ENCODE results near the gene TRMT10A. TPM values are rescaled to one million over a fixed set of nuclear protein-coding genes. Genes with fewer than 3 reads are reported as not detected.

Gene TRMT10A
- total and polyA plus RNA-seq, 3 donors from 2014 or later = 13.1 to 21.4 (median 16.1) TPM

DNA sequence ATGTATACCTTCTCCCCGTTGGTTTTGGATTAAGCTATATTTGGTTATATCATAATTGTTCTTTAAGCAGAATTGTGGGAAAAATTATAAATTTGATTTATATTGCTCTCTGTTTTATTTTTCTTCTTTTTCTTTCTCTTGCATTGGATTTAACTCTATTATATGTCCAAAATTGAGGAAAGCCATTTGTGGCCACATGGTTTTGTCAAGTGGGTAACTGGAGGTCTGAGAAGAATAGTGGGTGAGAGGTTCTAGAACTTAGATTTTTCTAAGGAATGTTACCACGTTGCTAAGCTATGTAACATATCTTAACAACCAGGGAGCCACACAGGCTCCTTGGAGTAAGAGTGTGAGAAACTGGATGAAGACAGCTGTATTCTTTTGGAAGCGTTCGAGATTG is 53.1 kb downstream of the TRMT10A start, which contains the start of gene C4orf17:
Gene C4orf17 (plus strand): TSS at position 301 of the 400 bp plus-strand sequence. CDS start 2,061 bp downstream, outside the sequence.
- Histone ChIP-seq H3K4me3 (no peak within 1 kb of the TSS), H3K27ac (no peak within 1 kb of the TSS), H3K9me3 (no peaks in the 10 kb centered on the region), H3K36me3 (ENCODE audit: low read depth, missing control alignments) (no peaks in the 10 kb centered on the region), H3K27me3 (no peaks in the 10 kb centered on the region), H3K4me1 (no peaks in the 10 kb centered on the region)
- 81 to 84% methylated on average over 4 of the region's 4 CpGs for WGBS, 2 donors
- intact Hi-C loops (cut with DNase I; ENCODE audit: low total_unique reads) = no loop called here
- DNase-seq = no peak
- TF ChIP-seq CTCF (IDR thresholded peaks at IDR 0.05) (no peak), POLR2A (IDR thresholded peaks at IDR 0.05) (no peak)

DNA sequence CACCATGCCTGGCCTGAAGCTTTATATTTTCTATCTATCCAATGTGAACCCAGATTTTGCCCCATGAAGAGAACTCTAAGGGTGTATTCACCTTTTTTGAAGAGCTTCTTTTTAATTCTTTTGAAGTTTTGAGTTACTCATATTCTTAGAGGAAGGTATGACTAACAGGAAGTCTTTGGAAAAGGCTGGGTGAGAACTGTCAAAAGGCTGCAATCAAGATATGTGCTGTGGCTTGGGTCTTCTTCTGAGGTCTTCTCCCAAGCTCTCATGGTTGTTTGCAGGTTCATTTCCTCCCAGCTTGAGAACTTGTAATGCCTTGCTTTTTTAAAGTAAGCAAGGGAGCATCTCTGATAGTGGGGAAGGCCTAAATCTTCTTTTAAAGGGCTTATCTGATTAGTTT is 56.1 kb downstream of the TRMT10A start:
- Histone ChIP-seq H3K9me3 (no peaks in the 10 kb centered on the region), H3K4me3 (no peak overlapping the region), H3K4me1 (no peaks in the 10 kb centered on the region), H3K27me3 (no peaks in the 10 kb centered on the region), H3K27ac (no peak overlapping the region), H3K36me3 (ENCODE audit: low read depth, missing control alignments) (no peaks in the 10 kb centered on the region)
- DNase-seq = no peak
- intact Hi-C loops (cut with DNase I; ENCODE audit: low total_unique reads) = no loop called here
- no peak for TF ChIP-seq CTCF (IDR thresholded peaks at IDR 0.05)
- TF ChIP-seq POLR2A (IDR thresholded peaks at IDR 0.05) = no peak

DNA sequence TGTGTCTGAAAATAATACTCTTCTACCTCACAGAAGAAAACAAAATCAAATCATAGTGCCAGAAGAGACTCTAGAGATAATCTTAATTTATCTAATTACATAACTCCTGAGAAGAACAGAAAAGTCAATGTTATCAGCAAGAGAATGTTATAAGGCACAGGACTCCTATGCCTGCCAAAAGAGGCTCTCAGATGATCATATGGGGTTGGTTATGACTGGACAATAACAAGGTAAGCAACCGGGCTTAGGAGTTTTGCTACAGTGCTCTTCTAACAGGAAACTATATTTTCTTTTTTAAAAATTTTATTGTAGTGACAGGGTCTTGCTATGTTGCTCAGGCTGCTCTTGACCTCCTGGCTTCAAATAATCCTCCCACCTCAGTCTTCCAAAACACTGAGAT is 56.5 kb downstream of the TRMT10A start:
- H3K27ac ChIP-seq = no peak overlapping the region
- H3K36me3 ChIP-seq (ENCODE audit: low read depth, missing control alignments) = no peaks in the 10 kb centered on the region
- 81 to 89% methylated on average over 1 of the region's 1 CpG for WGBS, 2 donors
- no peaks in the 10 kb centered on the region for H3K27me3 ChIP-seq
- no peaks in the 10 kb centered on the region for H3K4me1 ChIP-seq
- no peak for TF ChIP-seq POLR2A (IDR thresholded peaks at IDR 0.05)
- TF ChIP-seq CTCF (IDR thresholded peaks at IDR 0.05) = no peak
- no peak overlapping the region for H3K4me3 ChIP-seq
- H3K9me3 ChIP-seq = no peaks in the 10 kb centered on the region
- DNase-seq = no peak
- intact Hi-C loops (cut with DNase I; ENCODE audit: low total_unique reads) = no loop called here

- DNase-seq = no peak
- H3K4me1 ChIP-seq = no peaks in the 10 kb centered on the region
- no peak overlapping the region for H3K4me3 ChIP-seq
- TF ChIP-seq POLR2A (IDR thresholded peaks at IDR 0.05) (no peak), CTCF (IDR thresholded peaks at IDR 0.05) (no peak)
- H3K27me3 ChIP-seq = no peaks in the 10 kb centered on the region
- intact Hi-C loops (cut with DNase I; ENCODE audit: low total_unique reads) = no loop called here
- H3K36me3 ChIP-seq (ENCODE audit: low read depth, missing control alignments) = no peaks in the 10 kb centered on the region
- WGBS, 2 donors = 54 to 55% methylated on average over 2 of the region's 2 CpGs
- H3K9me3 ChIP-seq = no peaks in the 10 kb centered on the region
- no peak overlapping the region for H3K27ac ChIP-seq
Measured at GRCh38 chr4:99506781-99507180, 57.1 kb downstream of the TRMT10A start.

GRCh38 chr4:99504804-99505502 is 58.9 kb downstream of the TRMT10A start:
- H3K9me3 ChIP-seq = no peaks in the 10 kb centered on the region
- no peaks in the 10 kb centered on the region for H3K36me3 ChIP-seq (ENCODE audit: low read depth, missing control alignments)
- H3K4me1 ChIP-seq = no peaks in the 10 kb centered on the region
- DNase-seq = no peak
- intact Hi-C loops (cut with DNase I; ENCODE audit: low total_unique reads) = no loop called here
- no peak overlapping the region for H3K4me3 ChIP-seq
- TF ChIP-seq CTCF (IDR thresholded peaks at IDR 0.05) = no peak
- TF ChIP-seq POLR2A (IDR thresholded peaks at IDR 0.05) = no peak
- WGBS, 2 donors = 88 to 93% methylated on average over 3 of the region's 3 CpGs
- no peaks in the 10 kb centered on the region for H3K27me3 ChIP-seq
- H3K27ac ChIP-seq = no peak overlapping the region
